H9 (cell line): ENCODE measurements around the gene MSI2. TPM values are rescaled to one million over a fixed set of nuclear protein-coding genes. Genes with fewer than 3 reads are reported as not detected.

Experiments used
- DNase-seq: peaks from one replicate; pipeline ENCODE4 v3.0.0-alpha.2; 2017
- H2AFZ ChIP-seq: one replicate; pipeline ENCODE4 v1.6.1; 2013; ENCODE audit warnings: mild to moderate bottlenecking, low read length, control low read depth, moderate library complexity
- H2AK5ac ChIP-seq: 2 replicates; pipeline ENCODE4 v1.6.1; 2013; ENCODE audit warnings: low read length, control low read depth, mixed read lengths; ENCODE audit not compliant: insufficient read length
- H2BK120ac ChIP-seq: one replicate; pipeline ENCODE4 v1.6.1; 2013; ENCODE audit warnings: low read depth, mild to moderate bottlenecking, low read length, control low read depth, inconsistent platforms; ENCODE audit not compliant: poor library complexity, severe bottlenecking
- H2BK12ac ChIP-seq: 2 replicates; pipeline ENCODE4 v1.6.1; 2013; ENCODE audit warnings: low read length, control low read depth, mixed read lengths, low read depth; ENCODE audit not compliant: insufficient read length
- H2BK15ac ChIP-seq: 2 replicates; pipeline ENCODE4 v1.6.1; 2013; ENCODE audit warnings: low read depth, low read length, control low read depth
- H2BK20ac ChIP-seq: one replicate; pipeline ENCODE4 v1.6.1; 2013; ENCODE audit warnings: low read depth, mild to moderate bottlenecking, low read length, control low read depth, inconsistent platforms; ENCODE audit not compliant: poor library complexity, severe bottlenecking
- H2BK5ac ChIP-seq: 2 replicates; pipeline ENCODE4 v1.6.1; 2013; ENCODE audit warnings: low read length, control low read depth, mixed read lengths; ENCODE audit not compliant: insufficient read length
- H3K14ac ChIP-seq: 2 replicates; pipeline ENCODE4 v1.6.1; 2013; ENCODE audit warnings: low read length, control low read depth; ENCODE audit not compliant: insufficient read depth
- H3K18ac ChIP-seq: 2 replicates; pipeline ENCODE4 v1.6.1; 2013; ENCODE audit warnings: low read depth, mild to moderate bottlenecking, mixed read lengths, low read length, control low read depth; ENCODE audit not compliant: insufficient read length
- H3K23ac ChIP-seq: 2 replicates; pipeline ENCODE4 v1.6.1; 2013; ENCODE audit warnings: low read length, control low read depth, mixed read lengths, low read depth; ENCODE audit not compliant: insufficient read length
- H3K23me2 ChIP-seq: 2 replicates; pipeline ENCODE4 v1.6.1; 2013; ENCODE audit warnings: low read depth, mild to moderate bottlenecking, mixed read lengths, low read length, control low read depth; ENCODE audit not compliant: insufficient read length, poor library complexity, severe bottlenecking
- H3K27ac ChIP-seq: 2 replicates; pipeline ENCODE4 v1.5.1; 2013; ENCODE audit warnings: low read length, control low read depth, mixed read lengths, low read depth; ENCODE audit not compliant: insufficient read length
- H3K27me3 ChIP-seq: 2 replicates; pipeline ENCODE4 v1.6.1; 2013; ENCODE audit warnings: low read length, control low read depth, inconsistent platforms; ENCODE audit not compliant: insufficient read depth
- H3K4ac ChIP-seq: 2 replicates; pipeline ENCODE4 v1.6.1; 2013; ENCODE audit warnings: low read depth, mild to moderate bottlenecking, control low read depth, inconsistent platforms, low read length, moderate library complexity
- H3K4me1 ChIP-seq: 2 replicates; pipeline ENCODE4 v1.6.1; 2013; ENCODE audit warnings: low read length, control low read depth, inconsistent platforms; ENCODE audit not compliant: insufficient read depth
- H3K4me2 ChIP-seq: 2 replicates; pipeline ENCODE4 v1.6.1; 2013; ENCODE audit warnings: low read length, control low read depth, mixed read lengths; ENCODE audit not compliant: insufficient read length, insufficient read depth
- H3K56ac ChIP-seq: 2 replicates; pipeline ENCODE4 v1.6.1; 2013; ENCODE audit warnings: low read depth, mild to moderate bottlenecking, mixed read lengths, low read length, control low read depth; ENCODE audit not compliant: insufficient read length
- H3K79me1 ChIP-seq: 2 replicates; pipeline ENCODE4 v1.6.1; 2013; ENCODE audit warnings: low read depth, mild to moderate bottlenecking, moderate library complexity, low read length, control low read depth, inconsistent platforms; ENCODE audit not compliant: insufficient read depth, poor library complexity, severe bottlenecking
- H3K79me2 ChIP-seq: 2 replicates; pipeline ENCODE4 v1.6.1; 2013; ENCODE audit warnings: low read length, control low read depth, inconsistent platforms; ENCODE audit not compliant: insufficient read depth
- H3K9ac ChIP-seq: 2 replicates; pipeline ENCODE4 v1.6.1; 2013; ENCODE audit warnings: low read length, control low read depth, mixed read lengths; ENCODE audit not compliant: insufficient read length; ENCODE audit errors: extremely low read depth
- H3K9me3 ChIP-seq: one replicate; pipeline ENCODE4 v1.6.1; 2013; ENCODE audit warnings: low read depth, low read length, inconsistent platforms; ENCODE audit not compliant: control insufficient read depth
- H3T11ph ChIP-seq: one replicate; pipeline ENCODE4 v1.6.1; 2013; ENCODE audit warnings: mild to moderate bottlenecking, low read length, control low read depth, inconsistent platforms
- H4K20me1 ChIP-seq: one replicate; pipeline ENCODE4 v1.6.1; 2013; ENCODE audit not compliant: control insufficient read depth, insufficient read length, insufficient read depth
- H4K5ac ChIP-seq: 2 replicates; pipeline ENCODE4 v1.6.1; 2013; ENCODE audit warnings: low read depth, mild to moderate bottlenecking, mixed read lengths, low read length, control low read depth; ENCODE audit not compliant: insufficient read length
- H4K8ac ChIP-seq: replicated peaks from 2 replicates; pipeline ENCODE4 v1.6.1; 2013; ENCODE audit warnings: low read length, control low read depth, mixed read lengths, low read depth; ENCODE audit not compliant: insufficient read length
- H4K91ac ChIP-seq: 2 replicates; pipeline ENCODE4 v1.6.1; 2013; ENCODE audit warnings: low read depth, mild to moderate bottlenecking, moderate library complexity, mixed read lengths, low read length, control low read depth; ENCODE audit not compliant: insufficient read length
- H3K27ac Mint-ChIP-seq, 3 experiments: 2 replicates in 2 of 3; 3 replicates in 1 of 3; pipeline ENCODE4 v1.8.0; 2020 to 2021; ENCODE audit warnings: mixed read lengths in 3 of 3, mild to moderate bottlenecking in 1 of 3, moderate library complexity in 1 of 3
- H3K27me3 Mint-ChIP-seq: 2 replicates; pipeline ENCODE4 v1.8.0; 2021; ENCODE audit warnings: low read depth, mild to moderate bottlenecking, moderate library complexity, mixed read lengths
- H3K36me3 Mint-ChIP-seq, 3 experiments: 2 replicates in 2 of 3; 3 replicates in 1 of 3; pipeline ENCODE4 v1.8.0; 2020 to 2021; ENCODE audit warnings: low read depth in 3 of 3, mixed read lengths in 3 of 3; ENCODE audit not compliant: insufficient read depth in 1 of 3
- H3K4me1 Mint-ChIP-seq, 2 experiments: 2 replicates each; pipeline ENCODE4 v1.8.0; 2020; ENCODE audit warnings: mixed read lengths in 2 of 2
- H3K4me3 Mint-ChIP-seq, 2 experiments: 2 replicates in 1 of 2; 3 replicates in 1 of 2; pipeline ENCODE4 v1.8.0; 2020 to 2021; ENCODE audit warnings: mild to moderate bottlenecking in 2 of 2, mixed read lengths in 2 of 2, moderate library complexity in 1 of 2
- H3K9me3 Mint-ChIP-seq, 2 experiments: 2 replicates in 1 of 2; 3 replicates in 1 of 2; pipeline ENCODE4 v1.8.0; 2020; ENCODE audit warnings: mild to moderate bottlenecking in 2 of 2, mixed read lengths in 2 of 2, moderate library complexity in 1 of 2
- CTCF ChIP-seq: fragments of 200-600 bp; sonication (generic); conservative IDR thresholded peaks from 3 replicates; pipeline ENCODE4 v1.8.0; 2021; ENCODE audit warnings: antibody characterized with exemption, mild to moderate bottlenecking
- WGBS: extraction: QIAGEN DNeasy Blood & Tissue Kit; methylation state at CpG from one replicate; pipeline ENCODE4 v1.1.7; 2013; ENCODE audit warnings: missing lambda C conversion rate, low lambda C conversion rate, mixed read lengths; ENCODE audit not compliant: insufficient read length; ENCODE audit errors: extremely low coverage; 5-methylcytosine and 5-hydroxymethylcytosine counted together
- total RNA-seq: library from RNA; stranded (reverse); gene quantifications from 2 replicates; pipeline ENCODE4 v1.2.1, GENCODE V29; 2021

Gene MSI2
- total RNA-seq, 1 experiment from 2014 or later, result 98.5 TPM

GRCh38 chr17:57470906-57471305 is 214.6 kb downstream of the MSI2 start:
- H3K4me1 Mint-ChIP-seq, result peaks cover 77 to 92% of the 10 kb centered on the region in 2 experiments
- Histone ChIP-seq H4K5ac (no peak overlapping the region), H4K20me1 (no peaks in the 10 kb centered on the region)

More at GRCh38 chr17:57470906-57471305, 214.6 kb downstream of the MSI2 start:
- Histone ChIP-seq H2AFZ (no peak overlapping the region), H3K23me2 (no peaks in the 10 kb centered on the region), H2BK15ac (no peak overlapping the region), H3K9ac (no peak overlapping the region), H3K4me2 (no peak overlapping the region), H3K27ac (no peak overlapping the region), H3K79me1 (no peaks in the 10 kb centered on the region), H3K4me1 (peaks cover 21% of the 10 kb centered on the region), H3K27me3 (no peaks in the 10 kb centered on the region; the same call in 1 of the 2 replicates), H3K14ac (no peak overlapping the region), H2BK12ac (no peak overlapping the region), H4K91ac (no peak overlapping the region), H3K56ac (no peak overlapping the region), H3K23ac (no peak overlapping the region), H4K8ac (no peak overlapping the region), H2BK120ac (no peak overlapping the region), H3K18ac (no peak overlapping the region), H3K4ac (no peak overlapping the region; the same call in 1 of the 2 replicates), H2BK5ac (no peak overlapping the region), H3K9me3 (no peaks in the 10 kb centered on the region), H3T11ph (no peak overlapping the region), H3K79me2 (peaks cover 1% of the 10 kb centered on the region; the same call in 1 of the 2 replicates), H2AK5ac (no peak overlapping the region), H2BK20ac (no peak overlapping the region)
- Mint-ChIP-seq H3K4me3 (no peak overlapping the region), H3K36me3 (peaks cover 0 to 4% (median 0%) of the 10 kb centered on the region in 3 experiments; a peak in 1 of 7 replicates), H3K27me3 (no peaks in the 10 kb centered on the region), H3K27ac (peak overlapping the region in 1 of 3 experiments; percentile 33; a peak in 1 of 7 replicates), H3K9me3 (no peaks in the 10 kb centered on the region)
- no peak for TF ChIP-seq CTCF
- no peak for DNase-seq
- no CpG with 5 or more reads among the region's 3 CpGs for WGBS
